GM12865 (cell line): ENCODE data around the gene CD164L2.

Experiments used
- DNase-seq: peaks from one replicate; pipeline ENCODE4 v3.0.0; 2010; ENCODE audit warnings: low read depth
- H3K4me3 ChIP-seq: 2 replicates; pipeline ENCODE4 v1.5.1; 2011; ENCODE audit warnings: mild to moderate bottlenecking, low read depth, low read length, control low read depth
- CTCF ChIP-seq: IDR thresholded peaks from 2 replicates; pipeline ENCODE4 v1.5.1; 2011; ENCODE audit warnings: low read length, control low read depth, low read depth, inconsistent platforms; ENCODE audit not compliant: insufficient read depth; ENCODE audit errors: missing control alignments

The CD164L2 gene

GRCh38 chr1:27374362-27375086, 8.6 kb downstream of the CD164L2 start, which contains the start of gene FCN3:
FCN3 (minus strand) TSS chr1:27374824; CDS start chr1:27374818, 6 bp downstream.
- no peak for DNase-seq
- H3K4me3 ChIP-seq: no peak within 1 kb of the TSS
- TF ChIP-seq CTCF: no peak

- no peak for DNase-seq
- peak; percentile 20 for TF ChIP-seq CTCF
- H3K4me3 ChIP-seq: no peak overlapping the region
Observed at GRCh38 chr1:27372808-27373690, 10.1 kb downstream of the CD164L2 start.

- no peak overlapping the region for H3K4me3 ChIP-seq
- DNase-seq: no peak
- no peak for TF ChIP-seq CTCF
Observed at GRCh38 chr1:27372022-27372807, 10.9 kb downstream of the CD164L2 start.

GRCh38 chr1:27368869-27369582, 14.1 kb downstream of the CD164L2 start:
- no peak for DNase-seq
- no peak for TF ChIP-seq CTCF
- H3K4me3 ChIP-seq: no peak overlapping the region

GRCh38 chr1:27367160-27367650, 15.9 kb downstream of the CD164L2 start:
- no peak for TF ChIP-seq CTCF
- no peak for DNase-seq
- H3K4me3 ChIP-seq: no peak overlapping the region

GRCh38 chr1:27366411-27367159, 16.5 kb downstream of the CD164L2 start, which contains the start of gene MAP3K6:
MAP3K6 (minus strand) TSS chr1:27366961; CDS start chr1:27366597, 364 bp downstream.
- peak; percentile 55 for DNase-seq
- TF ChIP-seq CTCF: peak; percentile 44
- H3K4me3 ChIP-seq: peak within 1 kb of the TSS; percentile 72
